Fibroblast of lung (primary cell): ENCODE results near the gene LOC128125822.

Experiments
- EZH2 ChIP-seq: IDR thresholded peaks from 2 replicates; pipeline ENCODE4 v1.5.1; 2012; ENCODE audit warnings: low read length, control low read depth, mild to moderate bottlenecking; ENCODE audit errors: missing control alignments
- TF ChIP-seq, protein P1 (sequence below), 2 donors: IDR thresholded peaks in 1 of 2; conservative IDR thresholded peaks in 1 of 2; 1 replicate in 1 of 2; 2 replicates in 1 of 2; pipeline ENCODE4 v1.5.1; 2011 to 2012; ENCODE audit warnings: low read length in 2 of 2, control low read depth in 1 of 2, inconsistent platforms in 1 of 2, low read depth in 1 of 2, mild to moderate bottlenecking in 1 of 2

DNA sequence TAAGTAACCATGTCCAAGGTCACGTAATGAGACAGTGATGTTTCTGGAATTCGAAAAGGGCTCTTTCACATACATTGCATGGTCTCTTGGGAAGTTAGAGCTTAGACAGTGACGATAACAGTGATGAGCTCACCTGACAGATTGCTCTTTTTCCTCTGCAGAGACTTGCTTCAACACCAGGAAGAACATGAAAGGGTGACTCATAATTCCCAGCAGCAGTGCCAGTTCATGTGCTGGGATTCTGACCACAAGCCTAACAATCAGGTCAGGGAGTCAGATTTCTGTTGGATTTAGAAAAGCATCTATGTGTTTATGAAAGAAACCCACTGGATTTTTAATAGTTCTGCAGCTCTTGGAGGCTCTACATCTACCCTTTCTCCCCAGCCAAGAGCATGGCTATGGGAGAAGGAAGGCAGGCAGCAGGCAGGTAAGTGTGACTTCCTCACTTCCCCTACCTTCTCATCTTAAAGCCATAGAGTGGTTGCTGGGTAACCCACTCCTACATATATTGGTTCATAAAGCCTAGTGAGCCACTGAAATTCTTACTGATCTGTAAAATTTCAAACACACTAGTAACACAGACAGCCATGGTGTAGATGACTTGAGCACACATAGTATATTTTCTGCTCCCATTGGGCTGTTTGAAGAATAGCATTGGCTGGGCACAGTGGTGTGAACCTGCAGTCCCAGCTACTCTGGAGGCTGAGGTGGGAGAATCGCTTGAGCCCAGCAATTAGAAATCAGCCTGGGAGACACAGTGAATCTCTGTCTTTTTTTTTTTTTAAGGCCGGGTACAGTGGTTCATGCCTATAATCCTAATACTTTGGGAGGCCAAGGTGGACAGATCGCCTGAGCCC is 44.4 kb upstream of the LOC128125822 start:
- TF ChIP-seq, protein P1, sequence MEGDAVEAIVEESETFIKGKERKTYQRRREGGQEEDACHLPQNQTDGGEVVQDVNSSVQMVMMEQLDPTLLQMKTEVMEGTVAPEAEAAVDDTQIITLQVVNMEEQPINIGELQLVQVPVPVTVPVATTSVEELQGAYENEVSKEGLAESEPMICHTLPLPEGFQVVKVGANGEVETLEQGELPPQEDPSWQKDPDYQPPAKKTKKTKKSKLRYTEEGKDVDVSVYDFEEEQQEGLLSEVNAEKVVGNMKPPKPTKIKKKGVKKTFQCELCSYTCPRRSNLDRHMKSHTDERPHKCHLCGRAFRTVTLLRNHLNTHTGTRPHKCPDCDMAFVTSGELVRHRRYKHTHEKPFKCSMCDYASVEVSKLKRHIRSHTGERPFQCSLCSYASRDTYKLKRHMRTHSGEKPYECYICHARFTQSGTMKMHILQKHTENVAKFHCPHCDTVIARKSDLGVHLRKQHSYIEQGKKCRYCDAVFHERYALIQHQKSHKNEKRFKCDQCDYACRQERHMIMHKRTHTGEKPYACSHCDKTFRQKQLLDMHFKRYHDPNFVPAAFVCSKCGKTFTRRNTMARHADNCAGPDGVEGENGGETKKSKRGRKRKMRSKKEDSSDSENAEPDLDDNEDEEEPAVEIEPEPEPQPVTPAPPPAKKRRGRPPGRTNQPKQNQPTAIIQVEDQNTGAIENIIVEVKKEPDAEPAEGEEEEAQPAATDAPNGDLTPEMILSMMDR (conservative IDR thresholded peaks at IDR 0.05 in 1 of 2, IDR thresholded peaks at IDR 0.05 in 1 of 2; ENCODE audit: low read depth in 1 of 2, low read length in 2 of 2), result no peak
- no peak for TF ChIP-seq EZH2
